ENCODE data around the gene EIF3K.

DNA sequence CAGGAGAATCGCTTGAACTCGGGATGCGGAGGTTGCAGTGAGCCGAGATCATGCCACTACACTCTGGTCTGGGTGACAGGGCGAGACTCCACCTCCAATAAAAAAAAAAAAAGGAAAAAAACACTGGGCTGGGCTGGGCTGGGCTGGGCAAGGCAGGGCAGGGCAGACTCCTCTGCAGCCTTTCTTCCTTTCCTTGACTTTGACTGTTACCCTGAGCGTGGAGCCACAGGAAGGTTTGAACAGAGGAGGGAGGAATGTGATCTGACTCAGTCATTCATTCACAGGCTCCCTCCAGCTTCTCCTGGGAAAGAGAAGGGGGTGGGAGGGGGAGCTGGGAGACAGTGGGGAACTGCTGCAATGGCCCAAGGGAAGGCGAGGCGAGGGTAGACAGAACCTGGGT, 25.7 kb downstream of the EIF3K start:
- no peak for TF ChIP-seq POLR2A (IDR thresholded peaks at IDR 0.05)
- TF ChIP-seq, protein P1, sequence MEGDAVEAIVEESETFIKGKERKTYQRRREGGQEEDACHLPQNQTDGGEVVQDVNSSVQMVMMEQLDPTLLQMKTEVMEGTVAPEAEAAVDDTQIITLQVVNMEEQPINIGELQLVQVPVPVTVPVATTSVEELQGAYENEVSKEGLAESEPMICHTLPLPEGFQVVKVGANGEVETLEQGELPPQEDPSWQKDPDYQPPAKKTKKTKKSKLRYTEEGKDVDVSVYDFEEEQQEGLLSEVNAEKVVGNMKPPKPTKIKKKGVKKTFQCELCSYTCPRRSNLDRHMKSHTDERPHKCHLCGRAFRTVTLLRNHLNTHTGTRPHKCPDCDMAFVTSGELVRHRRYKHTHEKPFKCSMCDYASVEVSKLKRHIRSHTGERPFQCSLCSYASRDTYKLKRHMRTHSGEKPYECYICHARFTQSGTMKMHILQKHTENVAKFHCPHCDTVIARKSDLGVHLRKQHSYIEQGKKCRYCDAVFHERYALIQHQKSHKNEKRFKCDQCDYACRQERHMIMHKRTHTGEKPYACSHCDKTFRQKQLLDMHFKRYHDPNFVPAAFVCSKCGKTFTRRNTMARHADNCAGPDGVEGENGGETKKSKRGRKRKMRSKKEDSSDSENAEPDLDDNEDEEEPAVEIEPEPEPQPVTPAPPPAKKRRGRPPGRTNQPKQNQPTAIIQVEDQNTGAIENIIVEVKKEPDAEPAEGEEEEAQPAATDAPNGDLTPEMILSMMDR (IDR thresholded peaks at IDR 0.05): no peak
